ENCODE measurements around the gene SBNO2.

- TF ChIP-seq EZH2 (IDR thresholded peaks at IDR 0.05; ENCODE audit: borderline replicate concordance, low read depth, low read length, poor library complexity, severe bottlenecking) (no peak), CTCF (conservative IDR thresholded peaks at IDR 0.05; ENCODE audit: low read depth, low read length) (no peak)
These were observed 75.7 kb downstream of the SBNO2 start for GRCh38 chr19:1098177-1099051.
